SU-DHL-6 (cell line): ENCODE data around the gene SIGLEC7.

Experiments used
- EZH2phosphoT487 ChIP-seq: fragments of 200-600 bp; sonication (generic), shearing (Covaris generic); conservative IDR thresholded peaks from 2 replicates; pipeline ENCODE4 v1.6.1; 2018; ENCODE audit warnings: mild to moderate bottlenecking, antibody characterized with exemption, low read length, moderate library complexity, mixed read lengths
- TF ChIP-seq, protein P1 (sequence below): fragments of 200-600 bp; sonication (generic); IDR thresholded peaks from one replicate; pipeline ENCODE4 v1.5.1; 2017; ENCODE audit warnings: antibody characterized with exemption, mild to moderate bottlenecking, low read length, moderate library complexity; ENCODE audit not compliant: insufficient read depth, poor library complexity, severe bottlenecking

DNA sequence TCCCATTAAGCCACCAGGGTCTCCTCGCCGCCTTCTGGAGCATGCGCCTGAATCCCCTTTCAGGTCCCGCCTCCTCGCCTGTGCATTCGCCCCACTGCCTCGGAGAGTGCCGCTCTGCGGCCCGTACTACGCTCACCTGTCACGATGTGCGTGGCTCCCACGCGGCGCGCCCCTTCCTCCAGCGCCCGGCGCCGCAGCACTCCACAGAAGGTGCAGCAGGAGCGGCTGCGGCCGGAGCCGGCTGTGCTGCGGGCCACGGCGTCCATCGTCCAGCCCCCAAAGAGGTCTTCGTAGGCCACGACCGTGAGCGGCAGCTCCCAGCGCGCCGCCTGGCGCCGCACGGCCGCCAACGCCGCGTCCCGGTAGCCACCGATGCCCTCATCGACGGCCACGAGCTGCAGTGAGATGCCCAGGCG is 38.2 kb upstream of the SIGLEC7 start:
- TF ChIP-seq, protein P1, sequence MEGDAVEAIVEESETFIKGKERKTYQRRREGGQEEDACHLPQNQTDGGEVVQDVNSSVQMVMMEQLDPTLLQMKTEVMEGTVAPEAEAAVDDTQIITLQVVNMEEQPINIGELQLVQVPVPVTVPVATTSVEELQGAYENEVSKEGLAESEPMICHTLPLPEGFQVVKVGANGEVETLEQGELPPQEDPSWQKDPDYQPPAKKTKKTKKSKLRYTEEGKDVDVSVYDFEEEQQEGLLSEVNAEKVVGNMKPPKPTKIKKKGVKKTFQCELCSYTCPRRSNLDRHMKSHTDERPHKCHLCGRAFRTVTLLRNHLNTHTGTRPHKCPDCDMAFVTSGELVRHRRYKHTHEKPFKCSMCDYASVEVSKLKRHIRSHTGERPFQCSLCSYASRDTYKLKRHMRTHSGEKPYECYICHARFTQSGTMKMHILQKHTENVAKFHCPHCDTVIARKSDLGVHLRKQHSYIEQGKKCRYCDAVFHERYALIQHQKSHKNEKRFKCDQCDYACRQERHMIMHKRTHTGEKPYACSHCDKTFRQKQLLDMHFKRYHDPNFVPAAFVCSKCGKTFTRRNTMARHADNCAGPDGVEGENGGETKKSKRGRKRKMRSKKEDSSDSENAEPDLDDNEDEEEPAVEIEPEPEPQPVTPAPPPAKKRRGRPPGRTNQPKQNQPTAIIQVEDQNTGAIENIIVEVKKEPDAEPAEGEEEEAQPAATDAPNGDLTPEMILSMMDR: no peak
- no peak for TF ChIP-seq EZH2phosphoT487
